GM06990 (cell line): ENCODE data around the gene ALDOC.

ENCODE experiments used
- DNase-seq: peaks from one replicate; pipeline ENCODE4 v3.0.0-alpha.2; 2011; ENCODE audit not compliant: insufficient read length; ENCODE audit errors: extremely low read depth
- H3K27me3 ChIP-seq: replicated peaks from 2 replicates; pipeline ENCODE4 v1.6.0; 2011; ENCODE audit warnings: low read length; ENCODE audit not compliant: control insufficient read depth, insufficient read depth
- H3K36me3 ChIP-seq: 2 replicates; pipeline ENCODE4 v1.5.1; 2011; ENCODE audit warnings: low read length; ENCODE audit not compliant: control insufficient read depth, insufficient read depth
- H3K4me3 ChIP-seq: replicated peaks from 2 replicates; pipeline ENCODE4 v1.5.1; 2011; ENCODE audit warnings: low read depth, mild to moderate bottlenecking, control low read depth, low read length
- TF ChIP-seq, protein P1 (sequence below): IDR thresholded peaks from 2 replicates; pipeline ENCODE4 v1.5.1; 2011; ENCODE audit warnings: low read length, control low read depth, mild to moderate bottlenecking, inconsistent platforms; ENCODE audit not compliant: insufficient read depth, poor library complexity, severe bottlenecking

The ALDOC gene

GRCh38 chr17:28544402-28545140 lies 32.1 kb downstream of the ALDOC start:
- Histone ChIP-seq H3K4me3 (no peak overlapping the region), H3K27me3 (no peaks in the 10 kb centered on the region), H3K36me3 (peaks cover 17% of the 10 kb centered on the region)
- TF ChIP-seq, protein P1, sequence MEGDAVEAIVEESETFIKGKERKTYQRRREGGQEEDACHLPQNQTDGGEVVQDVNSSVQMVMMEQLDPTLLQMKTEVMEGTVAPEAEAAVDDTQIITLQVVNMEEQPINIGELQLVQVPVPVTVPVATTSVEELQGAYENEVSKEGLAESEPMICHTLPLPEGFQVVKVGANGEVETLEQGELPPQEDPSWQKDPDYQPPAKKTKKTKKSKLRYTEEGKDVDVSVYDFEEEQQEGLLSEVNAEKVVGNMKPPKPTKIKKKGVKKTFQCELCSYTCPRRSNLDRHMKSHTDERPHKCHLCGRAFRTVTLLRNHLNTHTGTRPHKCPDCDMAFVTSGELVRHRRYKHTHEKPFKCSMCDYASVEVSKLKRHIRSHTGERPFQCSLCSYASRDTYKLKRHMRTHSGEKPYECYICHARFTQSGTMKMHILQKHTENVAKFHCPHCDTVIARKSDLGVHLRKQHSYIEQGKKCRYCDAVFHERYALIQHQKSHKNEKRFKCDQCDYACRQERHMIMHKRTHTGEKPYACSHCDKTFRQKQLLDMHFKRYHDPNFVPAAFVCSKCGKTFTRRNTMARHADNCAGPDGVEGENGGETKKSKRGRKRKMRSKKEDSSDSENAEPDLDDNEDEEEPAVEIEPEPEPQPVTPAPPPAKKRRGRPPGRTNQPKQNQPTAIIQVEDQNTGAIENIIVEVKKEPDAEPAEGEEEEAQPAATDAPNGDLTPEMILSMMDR, result no peak
- DNase-seq, result no peak

DNA sequence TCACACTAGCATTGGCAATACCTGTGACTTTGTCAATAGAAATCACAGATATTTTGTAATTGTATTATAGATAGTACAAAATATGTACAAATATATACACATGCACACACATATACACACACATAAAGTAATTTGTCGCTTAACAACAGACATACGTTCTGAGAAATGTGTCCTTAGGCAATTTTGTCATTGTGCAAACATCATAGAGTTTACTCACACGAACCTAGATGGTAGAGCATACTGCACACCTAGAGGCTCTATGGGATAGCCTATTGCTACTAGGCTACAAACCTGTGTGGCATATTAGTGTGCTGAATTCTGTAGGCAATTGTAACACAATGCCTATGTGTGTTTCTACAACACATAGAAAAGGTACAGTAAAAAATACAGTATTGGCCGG lies 35.3 kb downstream of the ALDOC start:
- TF ChIP-seq, protein P1, result no peak
- Histone ChIP-seq H3K27me3 (no peaks in the 10 kb centered on the region), H3K36me3 (peaks cover 3% of the 10 kb centered on the region), H3K4me3 (no peak overlapping the region)
- no peak for DNase-seq

DNA sequence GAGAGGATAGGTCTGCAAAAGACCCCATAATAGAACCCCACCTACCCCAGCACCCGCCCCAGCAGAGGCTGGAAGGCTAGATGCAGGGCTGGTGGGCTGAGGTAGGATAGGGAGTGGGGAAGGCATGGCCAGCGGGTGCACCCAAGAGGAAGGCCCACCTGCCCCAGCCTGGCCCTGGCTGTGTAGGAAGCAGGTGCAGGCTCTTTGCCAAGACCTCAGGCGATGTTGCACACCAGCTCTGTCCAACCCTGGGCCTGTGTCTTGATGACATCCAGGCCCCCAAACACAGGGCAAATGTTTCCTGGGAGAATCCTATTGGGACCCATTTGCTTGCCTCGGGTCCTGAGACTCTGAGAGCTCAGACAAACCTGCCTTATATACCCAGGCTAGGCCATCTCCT lies 36.5 kb downstream of the ALDOC start:
- Histone ChIP-seq H3K27me3 (no peaks in the 10 kb centered on the region), H3K4me3 (no peak overlapping the region), H3K36me3 (no peaks in the 10 kb centered on the region; the same call in 1 of the 2 replicates)
- TF ChIP-seq, protein P1, result no peak
- DNase-seq, result no peak

DNA sequence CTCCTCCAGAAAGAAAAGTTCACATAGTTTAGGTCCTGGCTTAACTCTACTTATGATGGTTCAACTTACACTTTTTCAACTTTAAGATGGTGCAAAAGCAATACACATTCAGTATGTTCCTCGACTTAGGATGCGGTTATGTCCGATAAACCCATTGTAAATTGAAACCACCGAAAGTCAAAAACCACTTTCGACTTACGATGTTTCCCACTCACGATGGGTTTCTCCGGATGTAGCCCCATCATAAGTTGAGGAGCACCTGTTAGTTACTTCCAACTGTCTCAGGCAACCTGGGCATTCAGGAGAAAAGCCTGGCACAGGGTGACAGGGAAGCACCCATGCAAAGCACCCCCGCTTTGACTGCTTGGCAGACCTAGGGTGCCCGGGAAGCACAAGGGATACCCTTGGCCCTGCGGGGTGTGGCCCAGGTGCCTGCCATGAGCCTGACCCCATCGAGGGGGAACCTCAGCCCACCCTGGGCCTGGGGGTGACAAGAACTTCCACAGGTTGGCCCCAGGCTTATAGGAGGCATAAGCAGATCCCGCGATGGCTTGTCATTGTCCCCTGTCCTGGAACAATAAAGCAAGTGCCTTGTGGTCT lies 38.3 kb downstream of the ALDOC start:
- H3K4me3 ChIP-seq, result no peak overlapping the region
- H3K27me3 ChIP-seq, result no peaks in the 10 kb centered on the region
- TF ChIP-seq, protein P1, result no peak
- DNase-seq, result no peak
- no peaks in the 10 kb centered on the region for H3K36me3 ChIP-seq

DNA sequence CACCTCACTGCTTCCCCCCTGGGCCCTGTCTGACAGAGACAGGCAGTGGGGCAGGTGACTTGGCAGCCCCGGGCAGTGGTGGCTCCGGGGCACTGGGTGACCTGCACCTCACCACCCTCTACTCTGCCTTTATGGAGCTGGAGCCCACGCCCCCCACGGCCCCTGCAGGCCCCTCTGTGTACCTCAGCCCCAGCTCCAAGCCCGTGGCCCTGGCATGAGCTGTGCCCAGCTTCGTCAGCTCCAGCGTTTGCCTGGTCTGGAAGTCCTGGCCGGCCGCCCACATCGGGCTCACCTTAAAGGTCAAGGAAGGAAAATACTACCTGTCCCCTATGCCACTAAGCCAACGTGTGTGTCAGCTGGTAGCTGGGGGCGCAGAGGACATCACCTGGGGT lies 39.5 kb downstream of the ALDOC start:
- Histone ChIP-seq H3K27me3 (no peaks in the 10 kb centered on the region; the same call in 1 of the 2 replicates), H3K4me3 (no peak overlapping the region), H3K36me3 (no peaks in the 10 kb centered on the region)
- DNase-seq, result no peak
- TF ChIP-seq, protein P1, result no peak
